HEK293T (cell line): ENCODE measurements around the gene RAN.

Source experiments
- CTCF ChIA-PET: fragments of 350-600 bp; formaldehyde crosslinking; extraction: SDS; loops from one replicate; lab custom pipeline; 2021; ENCODE audit warnings: antibody characterized with exemption, inconsistent platforms; lab: Yijun Ruan, JAX
- POLR2A ChIA-PET: fragments of 350-600 bp; formaldehyde crosslinking; extraction: SDS; loops from one replicate; lab custom pipeline; 2020; ENCODE audit warnings: antibody characterized with exemption, inconsistent platforms; lab: Yijun Ruan, JAX
- DNase-seq: peaks from one replicate; pipeline ENCODE4 v3.0.0; 2012; ENCODE audit warnings: mixed read lengths; ENCODE audit errors: extremely low spot score
- ARNT ChIP-seq: fragments of 450-650 bp; IDR thresholded peaks from 2 replicates; pipeline ENCODE4 v1.6.1; 2017; ENCODE audit warnings: mild to moderate bottlenecking
- BHLHE40 ChIP-seq: fragments of 450-650 bp; IDR thresholded peaks from 2 replicates; pipeline ENCODE4 v1.6.1; 2016; ENCODE audit warnings: mild to moderate bottlenecking, moderate library complexity, borderline replicate concordance
- CTBP1 ChIP-seq: fragments of 450-650 bp; IDR thresholded peaks from 2 replicates; pipeline ENCODE4 v1.6.1; 2016; ENCODE audit warnings: borderline replicate concordance
- ELF4 ChIP-seq: fragments of 450-650 bp; IDR thresholded peaks from 2 replicates; pipeline ENCODE4 v1.6.1; 2017; ENCODE audit warnings: antibody characterized with exemption
- FOXA1 ChIP-seq: fragments of 450-650 bp; IDR thresholded peaks from 2 replicates; pipeline ENCODE4 v1.6.1; 2016; ENCODE audit warnings: mild to moderate bottlenecking
- FOXK2 ChIP-seq: fragments of 450-650 bp; IDR thresholded peaks from 2 replicates; pipeline ENCODE4 v1.6.1; 2016; ENCODE audit warnings: mild to moderate bottlenecking
- FOXM1 ChIP-seq: fragments of 450-650 bp; IDR thresholded peaks from 2 replicates; pipeline ENCODE4 v1.6.1; 2017; ENCODE audit warnings: mild to moderate bottlenecking, borderline replicate concordance
- HDGF ChIP-seq: fragments of 450-650 bp; IDR thresholded peaks from 2 replicates; pipeline ENCODE4 v1.6.1; 2017; ENCODE audit warnings: antibody characterized with exemption, borderline replicate concordance
- L3MBTL2 ChIP-seq: fragments of 450-650 bp; conservative IDR thresholded peaks from 2 replicates; pipeline ENCODE4 v1.6.1; 2016; ENCODE audit warnings: mild to moderate bottlenecking
- LEF1 ChIP-seq: fragments of 450-650 bp; IDR thresholded peaks from 2 replicates; pipeline ENCODE4 v1.6.1; 2017; ENCODE audit warnings: mild to moderate bottlenecking, borderline replicate concordance
- NFRKB ChIP-seq: fragments of 450-650 bp; IDR thresholded peaks from 2 replicates; pipeline ENCODE4 v1.6.1; 2016; ENCODE audit warnings: mild to moderate bottlenecking, moderate library complexity
- SP1 ChIP-seq: fragments of 450-650 bp; IDR thresholded peaks from 2 replicates; pipeline ENCODE4 v1.6.1; 2017
- SUZ12 ChIP-seq: fragments of 450-650 bp; IDR thresholded peaks from 2 replicates; pipeline ENCODE4 v1.6.1; 2016; ENCODE audit warnings: mild to moderate bottlenecking
- TARDBP ChIP-seq: fragments of 450-650 bp; IDR thresholded peaks from 2 replicates; pipeline ENCODE4 v1.6.1; 2016
- ZNF384 ChIP-seq: fragments of 450-650 bp; IDR thresholded peaks from 2 replicates; pipeline ENCODE4 v1.6.1; 2016
- TF ChIP-seq, protein P1 (sequence below): fragments of 450-650 bp; IDR thresholded peaks from 2 replicates; pipeline ENCODE4 v1.6.1; 2016

Gene RAN

DNA sequence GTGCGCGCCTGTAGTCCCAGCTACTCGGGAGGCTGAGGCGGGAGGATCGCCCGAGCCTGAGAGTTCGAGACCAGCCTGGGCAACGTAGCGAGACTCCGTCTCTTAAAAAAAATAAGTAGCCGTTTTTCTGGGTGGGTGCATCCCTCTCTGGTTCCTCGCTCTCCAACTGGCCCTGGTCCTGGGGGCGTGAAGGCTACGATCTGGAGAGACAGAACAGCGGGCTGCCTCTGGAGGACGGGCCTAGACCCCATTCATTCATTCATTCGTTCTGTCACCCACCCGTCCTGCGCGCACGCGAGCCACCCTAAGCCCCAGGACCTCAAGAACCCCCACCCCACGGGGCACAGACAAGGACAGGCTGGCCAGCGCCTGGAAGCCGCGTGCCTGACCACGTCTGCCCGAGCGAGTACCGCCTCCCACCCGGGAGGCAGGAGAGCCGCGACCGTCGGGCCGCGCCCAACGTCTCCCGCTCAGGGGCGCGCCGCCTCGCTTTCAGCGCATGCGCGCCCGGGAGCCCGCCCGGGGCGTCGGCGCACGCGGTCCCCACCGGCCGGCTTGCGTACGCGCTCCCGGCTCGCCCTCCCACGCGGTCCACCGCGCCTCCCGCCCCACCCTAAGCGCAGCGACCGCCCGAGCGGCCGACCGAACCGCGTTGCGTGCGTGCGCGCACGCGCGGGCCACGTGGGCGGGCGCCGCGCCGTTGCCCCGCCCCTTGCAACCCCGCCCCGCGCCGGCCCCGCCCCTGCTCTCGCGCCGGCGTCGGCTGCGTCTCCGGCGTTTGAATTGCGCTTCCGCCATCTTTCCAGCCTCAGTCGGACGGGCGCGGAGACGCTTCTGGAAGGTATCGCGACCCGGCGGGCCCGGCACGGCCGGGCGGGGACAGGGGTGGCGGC is at the start of gene RAN:
Gene RAN, plus strand, starts transcription at position 781 of the 893 bp plus-strand sequence. CDS start 528 bp downstream, outside the sequence.
- 0 out of 2 replicates have a peak, but pooled peaks have one; percentile 25 for TF ChIP-seq ARNT
- TF ChIP-seq ZNF384, result no peak
- peak; percentile 85 for TF ChIP-seq L3MBTL2

DNA sequence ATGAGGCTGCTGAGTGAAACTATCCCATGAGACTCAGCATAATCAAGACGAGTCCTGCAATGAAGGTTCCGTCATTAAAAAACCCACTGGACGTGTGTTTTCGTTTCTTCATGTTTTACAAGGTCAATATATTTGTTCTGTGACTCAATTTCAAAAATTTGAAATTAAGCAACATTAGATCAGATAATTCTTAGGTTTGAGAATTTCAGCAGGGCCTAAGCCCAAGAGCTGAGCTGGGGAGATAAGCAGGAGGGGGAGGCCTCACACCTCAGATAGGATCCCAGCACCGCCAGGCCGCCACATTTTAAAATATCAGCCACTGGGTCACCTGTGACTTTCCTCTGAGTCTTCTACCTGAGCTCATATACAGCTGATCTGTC is 46.1 kb upstream of the RAN start:
- DNase-seq, result no peak
- ChIA-PET POLR2A (no interaction called here), CTCF (no interaction called here)
- TF ChIP-seq ZNF384, result no peak
- TF ChIP-seq, protein P1, sequence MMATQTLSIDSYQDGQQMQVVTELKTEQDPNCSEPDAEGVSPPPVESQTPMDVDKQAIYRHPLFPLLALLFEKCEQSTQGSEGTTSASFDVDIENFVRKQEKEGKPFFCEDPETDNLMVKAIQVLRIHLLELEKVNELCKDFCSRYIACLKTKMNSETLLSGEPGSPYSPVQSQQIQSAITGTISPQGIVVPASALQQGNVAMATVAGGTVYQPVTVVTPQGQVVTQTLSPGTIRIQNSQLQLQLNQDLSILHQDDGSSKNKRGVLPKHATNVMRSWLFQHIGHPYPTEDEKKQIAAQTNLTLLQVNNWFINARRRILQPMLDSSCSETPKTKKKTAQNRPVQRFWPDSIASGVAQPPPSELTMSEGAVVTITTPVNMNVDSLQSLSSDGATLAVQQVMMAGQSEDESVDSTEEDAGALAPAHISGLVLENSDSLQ, result no peak
- TF ChIP-seq TARDBP, result no peak
- no peak for TF ChIP-seq CTBP1
- no peak for TF ChIP-seq NFRKB
- no peak for TF ChIP-seq ELF4
- TF ChIP-seq HDGF, result no peak
- no peak for TF ChIP-seq FOXM1
- TF ChIP-seq BHLHE40, result no peak

More for the DNA sequence above, at the start of gene RAN:
- CTCF ChIA-PET, result interaction anchor here (1.0 kb wide), 1 partner anchor 41 kb away, joined by 4 read pairs; no protein-coding TSS in a partner anchor
- POLR2A ChIA-PET, result interaction anchor here (0.9 to 1.2 kb wide), 2 partner anchors 10 to 26 kb away, joined by 3 to 7 read pairs; no protein-coding TSS in a partner anchor
- peak; percentile 97 for DNase-seq

DNA sequence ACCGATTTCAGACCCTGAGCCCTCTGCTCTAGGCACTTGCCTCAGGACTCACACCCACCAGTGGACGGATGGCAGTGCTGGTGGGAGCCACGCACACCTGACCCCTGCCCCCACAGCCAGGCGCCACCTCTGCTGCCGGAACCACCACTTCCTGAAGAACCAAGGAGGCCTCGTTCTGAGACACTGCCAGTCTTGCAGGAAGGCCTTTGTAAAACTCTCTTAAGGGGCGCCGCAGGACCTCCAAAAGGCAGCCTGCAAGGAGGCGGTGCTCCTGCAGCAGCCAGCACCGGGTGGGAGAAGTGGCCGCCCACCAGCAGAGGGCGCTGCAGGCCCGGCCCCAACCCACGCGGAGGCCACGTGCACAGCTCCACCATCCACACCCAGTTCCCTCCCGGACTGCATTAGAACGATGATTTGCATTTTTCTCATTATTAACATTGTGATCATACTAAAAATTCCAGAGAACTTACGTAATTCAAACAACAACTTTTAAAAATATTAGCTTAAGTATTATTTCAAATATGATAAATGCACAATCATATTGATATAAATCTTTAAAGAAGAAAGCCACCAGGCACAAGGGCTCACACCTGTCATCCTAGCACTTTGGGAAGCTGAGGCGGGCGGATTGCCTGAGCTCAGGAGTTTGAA is 45.6 kb upstream of the RAN start:
- TF ChIP-seq HDGF (no peak), ZNF384 (no peak), FOXM1 (0 out of 2 replicates have a peak, but pooled peaks have one; percentile 44), FOXK2 (no peak), NFRKB (no peak), CTBP1 (no peak), L3MBTL2 (peak; percentile 88), SUZ12 (no peak), ELF4 (no peak), BHLHE40 (no peak), LEF1 (no peak), SP1 (no peak), TARDBP (no peak), FOXA1 (no peak)
- TF ChIP-seq, protein P1, result no peak
- POLR2A ChIA-PET, result no interaction called here
- CTCF ChIA-PET, result interaction anchor here (0.6 to 1.0 kb wide), 4 partner anchors 9 to 161 kb away, joined by 3 read pairs; no protein-coding TSS in a partner anchor
- peak; percentile 75 for DNase-seq

DNA sequence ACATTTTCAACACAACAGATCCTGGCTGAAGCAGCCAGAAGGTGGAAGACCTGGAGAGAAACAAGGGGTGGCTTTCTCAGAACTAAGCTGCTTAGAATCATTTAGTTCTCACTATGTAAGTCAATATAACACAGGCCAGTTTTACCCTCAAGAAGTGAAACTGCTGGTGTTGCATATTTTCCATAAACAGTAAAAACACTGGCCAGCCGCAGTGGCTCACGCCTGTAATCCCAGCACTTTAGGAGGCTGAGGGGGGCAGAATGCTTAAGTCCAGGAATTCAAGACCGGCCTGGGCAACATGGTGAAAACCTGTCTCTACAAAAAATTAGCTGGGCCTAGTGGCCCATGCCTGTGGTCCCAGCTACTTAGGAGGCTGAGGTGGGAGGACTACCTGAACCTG is 44.4 kb upstream of the RAN start:
- CTCF ChIA-PET, result interaction anchor here (0.7 kb wide), 1 partner anchor 81 kb away, joined by 3 read pairs; no protein-coding TSS in a partner anchor
- POLR2A ChIA-PET, result no interaction called here
- TF ChIP-seq LEF1, result no peak
- no peak for TF ChIP-seq FOXK2
- no peak for TF ChIP-seq L3MBTL2
- no peak for TF ChIP-seq ZNF384
- no peak for TF ChIP-seq BHLHE40
- TF ChIP-seq SUZ12, result no peak
- no peak for TF ChIP-seq TARDBP
- TF ChIP-seq ELF4, result no peak
- TF ChIP-seq FOXA1, result no peak
- TF ChIP-seq SP1, result no peak
- TF ChIP-seq HDGF, result no peak
- no peak for TF ChIP-seq CTBP1
- TF ChIP-seq NFRKB, result no peak
- TF ChIP-seq FOXM1, result no peak
- TF ChIP-seq, protein P1, result no peak
- no peak for TF ChIP-seq ARNT
- no peak for DNase-seq

DNA sequence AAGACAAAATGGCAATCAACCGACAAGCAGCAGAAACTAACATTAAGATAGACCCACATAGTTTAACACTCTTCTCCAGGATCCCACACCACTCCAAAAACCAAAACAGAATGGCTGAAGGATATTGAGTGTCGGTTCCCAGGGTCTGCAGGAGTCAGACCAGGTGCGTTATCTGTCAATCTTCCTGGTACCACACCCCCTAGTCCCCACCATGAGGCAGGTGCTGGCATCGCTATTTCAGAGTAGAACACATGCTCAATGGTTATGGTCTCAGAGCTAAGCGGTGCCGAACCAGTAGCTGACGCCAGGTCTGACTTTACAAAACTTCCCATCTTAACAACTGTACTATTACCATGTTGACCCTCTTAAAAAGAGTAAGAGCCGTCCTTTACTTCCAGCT is 43.0 kb upstream of the RAN start:
- ChIA-PET POLR2A (no interaction called here), CTCF (interaction anchor here (0.7 kb wide), 1 partner anchor 63 kb away, joined by 3 read pairs; no protein-coding TSS in a partner anchor)
- no peak for DNase-seq
- no peak for TF ChIP-seq FOXK2
- TF ChIP-seq, protein P1, result no peak
- TF ChIP-seq CTBP1, result no peak
- no peak for TF ChIP-seq FOXA1
- no peak for TF ChIP-seq L3MBTL2
- TF ChIP-seq FOXM1, result no peak
- TF ChIP-seq ELF4, result no peak
- TF ChIP-seq TARDBP, result no peak
- TF ChIP-seq LEF1, result no peak
- TF ChIP-seq SP1, result no peak
- TF ChIP-seq HDGF, result no peak
- TF ChIP-seq SUZ12, result no peak
- TF ChIP-seq ZNF384, result no peak
